Epithelial cell of prostate (primary cell): ENCODE measurements around the gene RALBP1.
A peak's percentile ranks its signal among the peaks of the same experiment; 100 is the strongest.

ENCODE experiments used
- DNase-seq: peaks from one replicate; pipeline ENCODE4 v3.0.0-alpha.2; 2011; ENCODE audit warnings: low read depth, low spot score
- H3K27ac ChIP-seq: fragments of 450-650 bp; 2 replicates; pipeline ENCODE4 v1.5.1; 2017; ENCODE audit warnings: mild to moderate bottlenecking

RALBP1 gene

DNA sequence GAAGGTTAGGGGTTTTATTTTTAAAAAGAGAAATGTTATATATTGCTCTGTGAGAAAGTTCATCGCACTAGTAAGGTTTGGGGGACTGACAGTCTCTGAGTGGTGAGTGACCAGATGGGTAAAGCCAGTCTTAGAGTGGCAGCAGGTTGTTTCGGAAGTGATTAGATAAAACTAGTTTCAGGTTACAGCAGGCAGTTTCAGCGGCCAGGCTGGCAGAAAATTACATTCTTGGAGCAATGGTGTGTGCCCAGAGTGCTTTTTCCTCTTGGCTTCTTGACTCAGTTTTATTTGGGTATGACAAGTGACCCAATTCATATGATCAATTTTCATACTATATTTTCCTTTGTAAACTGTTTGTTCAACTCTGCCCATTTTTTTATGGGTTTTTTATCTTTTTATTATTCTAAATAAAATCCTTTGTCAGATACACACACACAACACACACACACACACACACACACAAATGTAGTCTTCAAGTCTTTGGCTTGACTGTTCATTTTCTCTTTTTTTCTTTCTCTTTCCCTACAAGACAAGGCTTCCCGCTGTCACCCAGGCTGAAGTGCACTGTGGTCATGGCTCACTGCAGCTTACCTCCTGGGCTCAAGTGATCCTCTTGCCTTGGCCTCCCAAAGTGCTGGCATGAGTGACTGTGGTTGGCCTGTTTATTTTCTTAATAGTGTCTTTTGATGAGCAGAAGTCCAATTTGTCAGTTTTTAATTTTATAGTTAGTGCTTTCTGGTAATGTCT lies 30.9 kb downstream of the RALBP1 start:
- no peak overlapping the region for H3K27ac ChIP-seq

DNA sequence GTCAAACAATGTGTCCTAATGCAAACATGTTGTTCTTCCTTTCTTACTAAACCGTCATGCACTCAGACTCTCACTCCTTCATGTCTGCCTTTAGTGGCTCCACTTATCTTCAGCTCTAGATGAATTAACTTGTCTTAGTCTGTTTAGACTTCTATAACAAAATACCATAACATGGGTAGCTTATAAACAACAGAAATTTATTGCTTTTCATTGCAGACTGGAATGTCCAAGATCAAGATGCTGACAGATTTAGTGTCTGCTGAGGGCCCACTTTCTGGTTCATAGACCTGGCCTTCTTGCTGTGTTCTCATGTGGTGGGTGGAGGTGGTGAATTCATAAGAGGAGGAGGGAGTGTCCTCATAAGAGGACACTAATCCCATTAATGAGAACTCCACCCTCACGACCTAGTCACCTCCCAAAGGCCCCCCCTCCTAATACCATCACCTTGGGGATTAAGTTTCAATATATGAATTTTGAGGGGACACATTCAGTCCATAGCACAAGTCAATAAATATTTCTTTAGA lies 32.3 kb downstream of the RALBP1 start:
- no peak overlapping the region for H3K27ac ChIP-seq
- no peak for DNase-seq

More for the DNA sequence above, 30.9 kb downstream of the RALBP1 start:
- DNase-seq: no peak

DNA sequence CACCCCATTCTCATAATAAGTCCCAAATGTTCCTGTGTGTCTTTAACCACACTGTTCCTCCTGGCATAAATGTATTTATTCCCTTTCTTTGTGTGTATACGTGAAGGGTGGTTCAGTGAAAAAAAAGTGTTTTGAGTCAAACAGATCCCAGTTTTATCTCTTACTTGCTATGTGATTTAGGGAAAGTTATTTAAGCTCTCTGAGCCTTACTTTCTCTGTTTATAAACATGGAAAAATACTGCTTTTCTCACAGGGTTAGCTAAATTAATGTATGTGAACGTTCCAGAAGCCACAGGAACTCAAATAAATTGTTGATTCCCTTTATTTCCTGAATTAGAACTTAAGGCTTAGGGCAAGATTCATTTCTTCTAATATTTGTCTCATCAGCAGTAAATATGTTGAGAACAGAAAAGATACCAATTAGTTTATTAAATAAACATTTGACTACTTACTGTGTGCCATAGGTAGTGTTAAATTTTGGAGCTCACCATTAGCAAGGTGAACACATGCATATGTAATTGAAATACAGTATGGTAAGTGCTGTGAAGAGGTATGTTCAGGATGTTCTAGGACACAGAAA lies 33.2 kb downstream of the RALBP1 start:
- no peak for DNase-seq
- no peak overlapping the region for H3K27ac ChIP-seq

DNA sequence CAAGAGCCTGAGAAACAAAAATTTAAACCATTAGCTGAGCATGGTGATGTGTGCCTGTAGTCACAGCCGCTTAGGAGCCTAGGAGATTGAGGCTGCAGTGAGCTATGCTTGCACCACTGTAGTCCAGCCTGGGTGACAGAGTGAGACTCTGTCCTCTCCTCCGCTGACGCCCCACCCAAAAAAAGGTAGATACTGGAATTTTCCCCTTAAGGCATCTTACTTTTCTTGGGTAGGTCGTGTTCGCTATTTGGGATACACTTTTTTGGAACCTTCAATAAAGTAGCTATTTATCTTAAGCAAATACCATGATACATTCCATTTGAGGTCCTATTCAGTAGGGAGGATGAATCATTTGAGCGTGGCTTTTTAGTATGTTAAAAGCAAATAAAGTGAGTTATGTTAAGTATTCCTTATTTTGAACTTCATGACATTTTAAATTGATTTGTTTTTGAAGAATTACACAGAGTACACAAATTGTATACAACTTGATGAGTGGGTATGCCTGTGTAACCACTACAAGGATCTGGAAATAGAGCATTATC lies 38.7 kb downstream of the RALBP1 start:
- H3K27ac ChIP-seq: peak overlapping the region; percentile 42
- DNase-seq: no peak

- H3K27ac ChIP-seq: no peak overlapping the region
- DNase-seq: no peak
These were observed 41.2 kb downstream of the RALBP1 start for GRCh38 chr18:9516437-9517064.

DNA sequence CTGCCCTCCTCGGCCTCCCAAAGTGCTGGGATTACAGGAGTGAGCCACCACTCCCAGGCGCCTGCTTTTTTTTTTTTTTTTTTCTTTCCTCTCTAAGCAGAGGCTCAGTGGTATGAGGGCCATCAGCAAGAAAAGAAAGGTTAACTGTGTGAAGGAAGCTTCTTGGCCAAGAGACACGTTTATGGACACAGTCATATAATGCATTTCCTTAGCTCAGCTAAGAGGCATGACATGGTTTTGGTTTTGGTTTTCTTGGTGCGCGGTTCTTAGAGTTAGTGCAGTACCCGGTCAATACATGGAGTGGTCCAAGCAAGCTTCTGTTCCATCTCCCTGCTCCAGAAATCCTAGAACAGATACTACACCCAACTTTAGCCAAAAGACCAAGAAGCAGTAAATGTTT lies 42.6 kb downstream of the RALBP1 start:
- DNase-seq: no peak
- no peak overlapping the region for H3K27ac ChIP-seq

- no peak overlapping the region for H3K27ac ChIP-seq
- no peak for DNase-seq
These were observed 44.1 kb downstream of the RALBP1 start for GRCh38 chr18:9519399-9519798.

- H3K27ac ChIP-seq: no peak overlapping the region
- no peak for DNase-seq
These were observed 45.4 kb downstream of the RALBP1 start for GRCh38 chr18:9520666-9521065.

DNA sequence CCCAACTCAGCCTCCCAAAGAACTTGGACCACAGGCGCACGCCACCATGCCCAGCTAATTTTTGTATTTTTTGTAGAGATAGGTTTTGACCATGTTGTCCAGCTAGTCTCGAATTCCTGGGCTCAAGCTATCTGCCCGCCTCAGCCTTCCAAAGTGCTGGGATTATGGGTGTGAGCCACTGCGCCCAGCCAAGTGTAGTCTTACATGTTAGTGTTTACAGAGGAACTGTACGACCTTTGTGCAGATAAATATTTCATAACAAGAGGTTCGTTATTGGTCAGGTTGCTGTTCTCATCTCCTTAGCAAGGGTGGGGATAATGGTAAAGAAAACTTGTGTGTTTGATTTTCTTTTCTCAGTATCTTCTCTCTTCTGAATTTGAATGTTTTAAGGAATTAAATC lies 46.5 kb downstream of the RALBP1 start:
- no peak for DNase-seq
- no peak overlapping the region for H3K27ac ChIP-seq

DNA sequence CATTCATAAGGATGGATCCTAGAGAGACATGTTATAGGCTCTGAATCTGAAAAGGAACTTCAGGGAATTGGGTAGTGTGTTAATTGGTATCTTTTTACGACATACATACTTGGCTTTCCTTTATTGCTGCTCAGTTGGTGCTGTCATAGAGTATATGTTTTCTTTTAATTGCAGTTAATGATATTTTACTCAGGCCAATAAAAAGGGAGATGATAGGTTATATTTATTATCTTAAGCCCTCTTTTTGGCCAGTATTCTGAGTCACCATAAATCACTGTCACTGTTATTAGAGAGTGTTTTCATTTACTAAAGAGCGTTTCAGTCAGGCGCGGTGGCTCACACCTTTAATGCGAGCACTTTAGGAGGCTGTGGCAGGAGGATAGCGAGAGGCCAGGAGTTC lies 47.6 kb downstream of the RALBP1 start:
- no peak overlapping the region for H3K27ac ChIP-seq
- no peak for DNase-seq

- no peak for DNase-seq
- H3K27ac ChIP-seq: peak overlapping the region; percentile 44
These were observed 51.1 kb downstream of the RALBP1 start for GRCh38 chr18:9526458-9526857.

- no peak for DNase-seq
- no peak overlapping the region for H3K27ac ChIP-seq
These were observed 55.1 kb downstream of the RALBP1 start for GRCh38 chr18:9530226-9531009.

DNA sequence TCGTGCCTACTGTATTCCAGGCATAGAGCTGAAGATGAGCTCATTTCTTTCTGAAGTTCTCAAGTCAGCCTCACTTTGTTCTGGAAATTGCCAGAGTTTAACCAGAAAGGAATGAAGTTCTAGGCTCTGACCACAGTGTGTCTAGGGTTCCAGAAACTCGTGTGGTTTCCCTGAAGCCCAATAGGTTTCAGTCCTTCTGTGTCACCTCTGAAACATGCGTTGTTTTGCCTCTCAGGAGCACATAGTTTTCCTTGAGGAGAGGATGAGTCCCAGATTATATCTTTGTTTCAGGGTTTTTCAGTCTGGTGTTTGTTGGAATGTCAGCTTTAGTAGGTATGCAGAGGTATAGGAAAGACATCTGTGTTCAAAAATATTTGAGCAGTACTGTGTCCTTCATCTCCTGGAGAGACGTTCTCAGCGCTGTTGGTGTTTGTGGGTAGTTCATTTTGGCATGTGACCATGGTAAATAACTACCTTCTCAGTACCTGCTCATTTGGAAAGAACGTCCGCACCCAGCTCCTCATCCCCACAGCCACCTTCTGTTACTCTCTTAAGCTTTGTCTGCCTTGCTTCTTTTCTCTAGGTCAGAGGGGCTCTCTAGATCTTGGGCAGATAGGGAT lies 56.6 kb downstream of the RALBP1 start:
- DNase-seq: no peak

DNA sequence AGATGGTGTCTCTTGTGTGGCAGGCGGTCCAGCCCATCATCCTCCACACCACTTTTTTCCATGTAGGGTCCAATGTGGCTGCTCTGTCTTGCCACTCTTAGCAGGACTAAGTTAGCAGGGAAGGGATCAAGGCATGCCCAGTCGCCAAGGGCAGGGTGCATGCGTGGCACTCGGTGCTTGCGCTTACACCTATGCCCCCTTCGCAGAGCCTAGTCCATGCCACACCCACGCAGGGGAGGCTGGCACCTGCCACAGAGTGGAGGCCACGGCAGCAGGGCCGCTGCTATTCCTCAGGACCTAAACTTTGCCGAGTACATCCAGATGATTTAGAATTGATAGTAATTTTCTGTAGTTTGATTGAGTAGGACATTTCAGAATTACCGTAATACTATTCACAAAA lies 59.5 kb downstream of the RALBP1 start:
- DNase-seq: no peak
- H3K27ac ChIP-seq: no peak overlapping the region

More for the DNA sequence above, 56.6 kb downstream of the RALBP1 start:
- H3K27ac ChIP-seq: no peak overlapping the region

GRCh38 chr18:9535430-9535991 lies 60.2 kb downstream of the RALBP1 start:
- no peak for DNase-seq
- H3K27ac ChIP-seq: no peak overlapping the region

- no peak for DNase-seq
- peak overlapping the region; percentile 58 for H3K27ac ChIP-seq
These were observed 61.2 kb downstream of the RALBP1 start for GRCh38 chr18:9536354-9537152.

GRCh38 chr18:9537677-9538076 lies 62.4 kb downstream of the RALBP1 start:
- DNase-seq: no peak
- no peak overlapping the region for H3K27ac ChIP-seq

DNA sequence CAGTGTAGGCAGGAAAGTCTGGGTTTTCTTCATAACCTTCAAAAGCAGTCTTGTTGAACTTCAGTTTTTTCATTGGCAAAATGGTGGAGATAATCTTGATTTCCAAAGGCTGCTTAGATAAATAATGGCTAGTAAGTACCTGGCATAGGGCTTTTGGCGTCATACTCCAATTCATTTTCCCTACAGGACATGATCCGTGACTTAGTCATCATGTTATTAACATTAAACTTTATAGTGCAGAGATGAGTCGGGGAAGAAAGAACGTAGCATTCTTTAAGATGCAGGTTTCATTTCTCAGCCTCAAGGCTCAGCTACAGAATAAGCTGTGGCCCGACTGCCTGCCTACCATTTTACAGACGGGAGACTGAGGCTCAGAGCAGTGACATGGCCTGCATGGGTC lies 64.0 kb downstream of the RALBP1 start:
- peak; percentile 43 for DNase-seq
- H3K27ac ChIP-seq: peak overlapping the region; percentile 41

- peak overlapping the region; percentile 41 for H3K27ac ChIP-seq
- no peak for DNase-seq
These were observed 64.6 kb downstream of the RALBP1 start for GRCh38 chr18:9539938-9540337.
